SW 1271 (cell line): Measurements from ENCODE around the gene SAMD4B.
"Not testable (repeated sequence)": the region's sequence is repeated elsewhere in the genome, so short reads cannot be mapped to it uniquely, and the experiment has no call there.

Experiments used
- DNase-seq, 2 experiments: peaks; one replicate each; lab custom pipeline; 2025; lab: John Stamatoyannopoulos, UW

SAMD4B gene

GRCh38 chr19:39341719-39342604 lies at the start of gene SAMD4B:
SAMD4B (plus strand) TSS chr19:39342421; CDS start chr19:39356894, 14,473 bp downstream.
- DNase-seq: peak; percentile 85 to 98

GRCh38 chr19:39293394-39293793 lies 48.8 kb upstream of the SAMD4B start:
- no peak for DNase-seq

- no peak for DNase-seq
These were observed 46.1 kb upstream of the SAMD4B start, which contains the start of gene IFNL1 for GRCh38 chr19:39296055-39296645. IFNL1 (plus strand) TSS chr19:39296407; CDS start chr19:39296422, 15 bp downstream.

- DNase-seq: no peak
These were observed 45.3 kb upstream of the SAMD4B start for GRCh38 chr19:39296906-39297305.

- DNase-seq: no peak
These were observed 44.1 kb upstream of the SAMD4B start for GRCh38 chr19:39297931-39298634.

- DNase-seq: no peak
These were observed 42.8 kb upstream of the SAMD4B start for GRCh38 chr19:39299404-39299803.

GRCh38 chr19:39299832-39300231 lies 42.4 kb upstream of the SAMD4B start:
- no peak for DNase-seq

GRCh38 chr19:39301021-39301420 lies 41.2 kb upstream of the SAMD4B start:
- no peak for DNase-seq

- DNase-seq: no peak
These were observed 40.7 kb upstream of the SAMD4B start for GRCh38 chr19:39301562-39301961.

GRCh38 chr19:39303373-39304184 lies 38.6 kb upstream of the SAMD4B start:
- DNase-seq: no peak

- no peak for DNase-seq
These were observed 38.1 kb upstream of the SAMD4B start for GRCh38 chr19:39304185-39304513.

- no peak for DNase-seq
These were observed 37.3 kb upstream of the SAMD4B start for GRCh38 chr19:39304701-39305571.

- no peak for DNase-seq
These were observed 36.1 kb upstream of the SAMD4B start for GRCh38 chr19:39306075-39306474.

- DNase-seq: no peak
These were observed 35.0 kb upstream of the SAMD4B start for GRCh38 chr19:39307046-39307821.

- no peak for DNase-seq
These were observed 34.2 kb upstream of the SAMD4B start for GRCh38 chr19:39307822-39308530.

- DNase-seq: no peak
These were observed 33.5 kb upstream of the SAMD4B start for GRCh38 chr19:39308531-39309304.

GRCh38 chr19:39309305-39309670 lies 32.9 kb upstream of the SAMD4B start:
- DNase-seq: not testable (repeated sequence)

- DNase-seq: no peak
These were observed 31.5 kb upstream of the SAMD4B start for GRCh38 chr19:39310558-39311311.
